Endodermal cell (in vitro differentiated cells): ENCODE data around the gene OTOG. TPM values are rescaled to one million over a fixed set of nuclear protein-coding genes. Genes with fewer than 3 reads are reported as not detected.
A peak's percentile ranks its signal among the peaks of the same experiment; 100 is the strongest.

Experiments
- DNase-seq: peaks from one replicate; pipeline ENCODE4 v3.0.0-alpha.2; 2017
- H3K27ac ChIP-seq: 2 replicates; pipeline ENCODE4 v1.5.1; 2013; ENCODE audit warnings: mild to moderate bottlenecking, low read depth, low read length, moderate library complexity
- H3K27me3 ChIP-seq: 2 replicates; pipeline ENCODE4 v1.6.1; 2013; ENCODE audit warnings: mild to moderate bottlenecking, low read length, moderate library complexity; ENCODE audit not compliant: insufficient read depth, control insufficient read depth, poor library complexity, severe bottlenecking
- H3K36me3 ChIP-seq: 2 replicates; pipeline ENCODE4 v1.7.0; 2013; ENCODE audit warnings: mild to moderate bottlenecking, low read length, moderate library complexity; ENCODE audit not compliant: control insufficient read depth, insufficient read depth
- H3K4me1 ChIP-seq: one replicate; pipeline ENCODE4 v1.7.0; 2013; ENCODE audit warnings: low read length; ENCODE audit not compliant: control insufficient read depth, insufficient read depth
- H3K4me3 ChIP-seq: 2 replicates; pipeline ENCODE4 v1.5.1; 2013; ENCODE audit warnings: mild to moderate bottlenecking, low read length, moderate library complexity
- H3K9ac ChIP-seq: 2 replicates; pipeline ENCODE4 v1.6.1; 2013; ENCODE audit warnings: mild to moderate bottlenecking, low read length, moderate library complexity; ENCODE audit not compliant: poor library complexity, severe bottlenecking; ENCODE audit errors: extremely low read depth
- H3K9me3 ChIP-seq: 2 replicates; pipeline ENCODE4 v1.6.1; 2013; ENCODE audit warnings: mild to moderate bottlenecking, low read length, moderate library complexity; ENCODE audit not compliant: control insufficient read depth
- H3K27ac Mint-ChIP-seq: 2 replicates; pipeline ENCODE4 v1.8.0; 2020; ENCODE audit warnings: mixed read lengths
- H3K27me3 Mint-ChIP-seq: 2 replicates; pipeline ENCODE4 v1.8.0; 2021; ENCODE audit warnings: mild to moderate bottlenecking, mixed read lengths; ENCODE audit not compliant: insufficient read depth
- H3K36me3 Mint-ChIP-seq: 2 replicates; pipeline ENCODE4 v1.8.0; 2020; ENCODE audit warnings: low read depth, mixed read lengths
- H3K4me1 Mint-ChIP-seq: 2 replicates; pipeline ENCODE4 v1.8.0; 2020; ENCODE audit warnings: mixed read lengths
- H3K4me3 Mint-ChIP-seq: 2 replicates; pipeline ENCODE4 v1.8.0; 2020; ENCODE audit warnings: mild to moderate bottlenecking, moderate library complexity, mixed read lengths
- H3K9me3 Mint-ChIP-seq: 2 replicates; pipeline ENCODE4 v1.8.0; 2020; ENCODE audit warnings: mild to moderate bottlenecking, mixed read lengths
- CTCF ChIP-seq: fragments of 200-600 bp; sonication (generic); conservative IDR thresholded peaks from 2 replicates; pipeline ENCODE4 v1.5.0; 2021; ENCODE audit warnings: antibody characterized with exemption, mild to moderate bottlenecking
- WGBS, 2 experiments: methylation state at CpG; one replicate each; pipeline versions ENCODE4 v1.1.5 to v1.1.7; 2013; ENCODE audit warnings: missing lambda C conversion rate in 2 of 2, mixed read lengths in 1 of 2; ENCODE audit not compliant: insufficient coverage in 1 of 2, insufficient read length in 1 of 2; 5-methylcytosine and 5-hydroxymethylcytosine counted together
- total RNA-seq, 2 donors: library from RNA; stranded (reverse); fragmentation: NEBNext Ultra II Directional in 1 of 2; extraction: Animal tissue kit (Norgen Biotek cat#: 25700) in 1 of 2; gene quantifications; 2 replicates in 1 of 2; 3 replicates in 1 of 2; pipeline ENCODE4 v1.2.1, GENCODE V29; 2021

Gene OTOG
- total RNA-seq, 2 donors from 2014 or later, result 0.33 to 0.55 TPM

- H3K36me3 Mint-ChIP-seq, result no peaks in the 10 kb centered on the region
- Histone ChIP-seq H3K9me3 (no peaks in the 10 kb centered on the region), H3K9ac (no peak overlapping the region), H3K27me3 (peaks cover 14% of the 10 kb centered on the region), H3K4me3 (no peak overlapping the region), H3K4me1 (no peaks in the 10 kb centered on the region), H3K36me3 (no peaks in the 10 kb centered on the region), H3K27ac (no peak overlapping the region)
- H3K4me1 Mint-ChIP-seq, result peaks cover 1% of the 10 kb centered on the region
- TF ChIP-seq CTCF, result no peak
- 88% methylated on average over 1 of the region's 1 CpG for WGBS, 2 experiments
- no peak for DNase-seq
- no peaks in the 10 kb centered on the region for H3K9me3 Mint-ChIP-seq
- no peak overlapping the region for H3K4me3 Mint-ChIP-seq
- H3K27ac Mint-ChIP-seq, result no peak overlapping the region
- peaks cover 24% of the 10 kb centered on the region for H3K27me3 Mint-ChIP-seq
Measured at GRCh38 chr11:17538054-17538453, 9.0 kb upstream of the OTOG start.

GRCh38 chr11:17538731-17539130, 8.3 kb upstream of the OTOG start:
- H3K4me1 ChIP-seq, result no peaks in the 10 kb centered on the region
- Mint-ChIP-seq H3K36me3 (no peaks in the 10 kb centered on the region), H3K27ac (no peak overlapping the region), H3K9me3 (no peaks in the 10 kb centered on the region), H3K27me3 (peaks cover 31% of the 10 kb centered on the region), H3K4me1 (peaks cover 3% of the 10 kb centered on the region), H3K4me3 (no peak overlapping the region)
- no peak overlapping the region for H3K4me3 ChIP-seq
- peaks cover 20% of the 10 kb centered on the region for H3K27me3 ChIP-seq
- WGBS, 2 experiments, result 86 to 95% methylated on average over 3 of the region's 3 CpGs
- H3K36me3 ChIP-seq, result no peaks in the 10 kb centered on the region
- peak; percentile 46 for TF ChIP-seq CTCF
- peak; percentile 63 for DNase-seq
- no peak overlapping the region for H3K27ac ChIP-seq
- H3K9me3 ChIP-seq, result no peaks in the 10 kb centered on the region
- no peak overlapping the region for H3K9ac ChIP-seq

GRCh38 chr11:17540807-17541206, 6.3 kb upstream of the OTOG start:
- Mint-ChIP-seq H3K4me1 (peaks cover 3% of the 10 kb centered on the region), H3K27ac (no peak overlapping the region), H3K36me3 (no peaks in the 10 kb centered on the region), H3K4me3 (no peak overlapping the region), H3K27me3 (peaks cover 48% of the 10 kb centered on the region), H3K9me3 (no peaks in the 10 kb centered on the region)
- no peak for DNase-seq
- 87 to 91% methylated on average over 3 to 4 of the region's 4 CpGs for WGBS, 2 experiments
- no peak overlapping the region for H3K27ac ChIP-seq
- H3K9ac ChIP-seq, result no peak overlapping the region
- no peak for TF ChIP-seq CTCF
- no peaks in the 10 kb centered on the region for H3K4me1 ChIP-seq
- no peak overlapping the region for H3K4me3 ChIP-seq
- peaks cover 25% of the 10 kb centered on the region for H3K27me3 ChIP-seq
- no peaks in the 10 kb centered on the region for H3K36me3 ChIP-seq
- no peaks in the 10 kb centered on the region for H3K9me3 ChIP-seq
